BE2C (cell line): ENCODE results near the gene SPDEF.

ENCODE experiments used
- DNase-seq: peaks from one replicate; pipeline ENCODE4 v3.0.0-alpha.2; 2020
- H3K27me3 ChIP-seq: fragments of 250-450 bp; sonication (Bioruptor Pico); 2 replicates; pipeline ENCODE4 v1.5.1; 2020; ENCODE audit warnings: mild to moderate bottlenecking
- H3K36me3 ChIP-seq: fragments of 250-450 bp; sonication (Bioruptor Pico); 2 replicates; pipeline ENCODE4 v1.5.1; 2020; ENCODE audit warnings: mild to moderate bottlenecking
- H3K4me1 ChIP-seq: fragments of 250-450 bp; sonication (Bioruptor Pico); 2 replicates; pipeline ENCODE4 v1.5.1; 2020
- H3K4me3 ChIP-seq: 2 replicates; pipeline ENCODE4 v1.5.1; 2011; ENCODE audit warnings: low read depth, low read length
- H3K9me3 ChIP-seq: fragments of 250-450 bp; sonication (Bioruptor Pico); 2 replicates; pipeline ENCODE4 v1.5.1; 2020
- CTCF ChIP-seq: IDR thresholded peaks from 2 replicates; pipeline ENCODE4 v1.5.1; 2012; ENCODE audit warnings: mild to moderate bottlenecking, low read depth, low read length

SPDEF gene

GRCh38 chr6:34598712-34599111 lies 42.6 kb upstream of the SPDEF start:
- H3K27me3 ChIP-seq: no peaks in the 10 kb centered on the region
- H3K36me3 ChIP-seq: no peaks in the 10 kb centered on the region; the same call in 1 of the 2 replicates
- H3K4me1 ChIP-seq: no peaks in the 10 kb centered on the region
- no peak for DNase-seq
- H3K9me3 ChIP-seq: no peaks in the 10 kb centered on the region
- TF ChIP-seq CTCF: no peak
- no peak overlapping the region for H3K4me3 ChIP-seq

GRCh38 chr6:34597605-34598353 lies 41.6 kb upstream of the SPDEF start:
- TF ChIP-seq CTCF: no peak
- no peak for DNase-seq
- no peaks in the 10 kb centered on the region for H3K4me1 ChIP-seq
- no peaks in the 10 kb centered on the region; the same call in 1 of the 2 replicates for H3K36me3 ChIP-seq
- no peaks in the 10 kb centered on the region for H3K27me3 ChIP-seq
- H3K9me3 ChIP-seq: no peaks in the 10 kb centered on the region
- no peak overlapping the region for H3K4me3 ChIP-seq

- no peak for DNase-seq
- H3K4me3 ChIP-seq: no peak overlapping the region
Measured at GRCh38 chr6:34596798-34597197, 40.7 kb upstream of the SPDEF start.

GRCh38 chr6:34595332-34596184 lies 39.4 kb upstream of the SPDEF start:
- no peak overlapping the region for H3K4me3 ChIP-seq
- no peaks in the 10 kb centered on the region for H3K9me3 ChIP-seq
- H3K4me1 ChIP-seq: no peaks in the 10 kb centered on the region
- no peaks in the 10 kb centered on the region for H3K27me3 ChIP-seq
- TF ChIP-seq CTCF: no peak
- no peaks in the 10 kb centered on the region; the same call in 1 of the 2 replicates for H3K36me3 ChIP-seq
- no peak for DNase-seq

More at GRCh38 chr6:34596798-34597197, 40.7 kb upstream of the SPDEF start:
- H3K9me3 ChIP-seq: no peaks in the 10 kb centered on the region
- no peaks in the 10 kb centered on the region for H3K27me3 ChIP-seq
- H3K36me3 ChIP-seq: no peaks in the 10 kb centered on the region; the same call in 1 of the 2 replicates
- H3K4me1 ChIP-seq: no peaks in the 10 kb centered on the region
- TF ChIP-seq CTCF: no peak

GRCh38 chr6:34593701-34594100 lies 37.6 kb upstream of the SPDEF start:
- no peak for TF ChIP-seq CTCF

More at GRCh38 chr6:34593701-34594100, 37.6 kb upstream of the SPDEF start:
- no peak for DNase-seq
- peaks cover 3% of the 10 kb centered on the region for H3K36me3 ChIP-seq
- H3K4me1 ChIP-seq: no peaks in the 10 kb centered on the region
- no peak overlapping the region for H3K4me3 ChIP-seq
- H3K9me3 ChIP-seq: no peaks in the 10 kb centered on the region
- no peaks in the 10 kb centered on the region for H3K27me3 ChIP-seq
